HepG2 (cell line): ENCODE results near the gene BTG2. TPM values are rescaled to one million over a fixed set of nuclear protein-coding genes. Genes with fewer than 3 reads are reported as not detected.

ENCODE experiments used
- ATAC-seq: fragments of 200-7000 bp; cut with Tn5 transposase; 3 replicates; pipeline ENCODE4 v1.9.1; 2020; ENCODE audit warnings: mild to moderate bottlenecking, moderate library complexity
- BruUV-seq: library from RNA; stranded (reverse); fragments of 400-500 nt; replicated peaks from 2 replicates; lab custom pipeline; 2021; lab: Mats Ljungman, UMichigan
- CTCF ChIA-PET: fragments of 300-600 bp; formaldehyde crosslinking; extraction: SDS; loops from one replicate; lab custom pipeline; 2021; ENCODE audit warnings: low total read pairs, inconsistent platforms, low intra/inter-chr PET ratio; lab: Yijun Ruan, JAX
- POLR2A ChIA-PET: fragments of 350-600 bp; sonication (Branson Sonifier 250); formaldehyde crosslinking; loops from one replicate; lab custom pipeline; 2020; ENCODE audit warnings: antibody characterized with exemption, inconsistent platforms; lab: Yijun Ruan, JAX
- DNase-seq: peaks from one replicate; pipeline ENCODE4 v3.0.0-alpha.2; 2015; ENCODE audit warnings: low spot score
- FAIRE-seq: peaks from 3 replicates; lab custom pipeline; 2011; peaks lifted over from hg19 to GRCh38; lab: Jason Lieb, UNC
- H2AFZ ChIP-seq: one replicate; pipeline ENCODE4 v1.6.1; 2011; ENCODE audit warnings: low read length, inconsistent platforms
- H3K27ac ChIP-seq: fragments of 300-600 bp; 3 replicates; pipeline ENCODE4 v1.8.0; 2011; ENCODE audit warnings: mixed run types, mild to moderate bottlenecking, mixed read lengths, low read length, inconsistent platforms; ENCODE audit not compliant: insufficient read depth; ENCODE audit errors: extremely low read length
- H3K27me3 ChIP-seq, 2 experiments: fragments of 200-600 bp in 1 of 2; 2 replicates in 1 of 2; 3 replicates in 1 of 2; pipeline versions ENCODE4 v1.6.0 to v1.8.0; 2011; ENCODE audit warnings: low read length in 2 of 2, mild to moderate bottlenecking in 2 of 2, moderate library complexity in 2 of 2, inconsistent platforms in 1 of 2; ENCODE audit not compliant: insufficient read depth in 2 of 2, control insufficient read depth in 1 of 2
- H3K36me3 ChIP-seq, 2 experiments: fragments of 200-600 bp in 1 of 2; replicated peaks in 1 of 2; 2 replicates in 1 of 2; 3 replicates in 1 of 2; pipeline versions ENCODE4 v1.5.1 to v1.8.0; 2011; ENCODE audit warnings: low read length in 2 of 2, inconsistent platforms in 1 of 2; ENCODE audit not compliant: insufficient read depth in 2 of 2, control insufficient read depth in 1 of 2
- H3K4me1 ChIP-seq: 2 replicates; pipeline ENCODE4 v1.5.1; 2012; ENCODE audit warnings: low read length, inconsistent platforms; ENCODE audit not compliant: insufficient read depth
- H3K4me2 ChIP-seq: 2 replicates; pipeline ENCODE4 v1.6.0; 2011; ENCODE audit warnings: low read depth, low read length, inconsistent platforms
- H3K4me3 ChIP-seq, 3 experiments: fragments of 200-600 bp in 1 of 3; sonication (generic), shearing (Covaris generic) in 1 of 3; replicated peaks in 1 of 3; 2 replicates each; pipeline ENCODE4 v1.5.1; 2011 to 2016; ENCODE audit warnings: low read length in 3 of 3, inconsistent platforms in 2 of 3, low read depth in 2 of 3, mild to moderate bottlenecking in 2 of 3, control low read depth in 1 of 3, mixed read lengths in 1 of 3; ENCODE audit not compliant: insufficient read depth in 1 of 3
- H3K79me2 ChIP-seq: one replicate; pipeline ENCODE4 v1.6.1; 2011; ENCODE audit warnings: low read length, inconsistent platforms; ENCODE audit not compliant: insufficient read depth
- H3K9ac ChIP-seq: 2 replicates; pipeline ENCODE4 v1.6.0; 2011; ENCODE audit warnings: mild to moderate bottlenecking, low read depth, low read length, inconsistent platforms; ENCODE audit not compliant: insufficient read depth
- H3K9me3 ChIP-seq: 2 replicates; pipeline ENCODE4 v1.5.1; 2012; ENCODE audit warnings: mild to moderate bottlenecking, low read length
- H4K20me1 ChIP-seq: 2 replicates; pipeline ENCODE4 v1.6.0; 2011; ENCODE audit warnings: inconsistent platforms, mild to moderate bottlenecking, low read length, moderate library complexity; ENCODE audit not compliant: insufficient read depth
- CC2D1A ChIP-seq: sonication (generic); formaldehyde crosslinking; IDR thresholded peaks from 2 replicates; pipeline ENCODE4 v1.8.1; 2023; ENCODE audit warnings: mild to moderate bottlenecking, missing genetic modification reagents
- CREM ChIP-seq, 2 experiments: sonication (generic) in 1 of 2; formaldehyde crosslinking in 1 of 2; IDR thresholded peaks; 2 replicates each; pipeline versions ENCODE4 v1.4.0 to v1.6.1; 2016 to 2020; ENCODE audit warnings: antibody characterized with exemption in 1 of 2, mild to moderate bottlenecking in 1 of 2, missing genetic modification reagents in 1 of 2
- HOXA5 ChIP-seq: sonication (generic); formaldehyde crosslinking; IDR thresholded peaks from 2 replicates; pipeline ENCODE4 v1.4.0; 2020; ENCODE audit warnings: missing genetic modification reagents
- JUN ChIP-seq: sonication (generic); formaldehyde crosslinking; IDR thresholded peaks from 2 replicates; pipeline ENCODE4 v1.4.0; 2020; ENCODE audit warnings: mild to moderate bottlenecking, missing genetic modification reagents
- KDM5B ChIP-seq: sonication (generic); formaldehyde crosslinking; IDR thresholded peaks from 2 replicates; pipeline ENCODE4 v1.4.0; 2020; ENCODE audit warnings: missing genetic modification reagents, mild to moderate bottlenecking, borderline replicate concordance
- MTA3 ChIP-seq: sonication (generic); formaldehyde crosslinking; IDR thresholded peaks from 2 replicates; pipeline ENCODE4 v1.4.0; 2020; ENCODE audit warnings: missing genetic modification reagents
- NPAS2 ChIP-seq: sonication (generic); formaldehyde crosslinking; IDR thresholded peaks from 2 replicates; pipeline ENCODE4 v1.8.0; 2022; ENCODE audit warnings: mild to moderate bottlenecking, missing genetic modification reagents, borderline replicate concordance
- PBX2 ChIP-seq: IDR thresholded peaks from 2 replicates; pipeline ENCODE4 v1.6.1; 2016; ENCODE audit warnings: control low read depth
- RFX1 ChIP-seq: fragments of 450-650 bp; IDR thresholded peaks from 2 replicates; pipeline ENCODE4 v1.6.1; 2017
- SETDB1 ChIP-seq: sonication (generic); formaldehyde crosslinking; IDR thresholded peaks from 2 replicates; pipeline ENCODE4 v1.5.1; 2020; ENCODE audit warnings: missing genetic modification reagents, mild to moderate bottlenecking, borderline replicate concordance
- SIN3B ChIP-seq: fragments of 150-350 bp; IDR thresholded peaks from 2 replicates; pipeline ENCODE4 v1.6.1; 2014; ENCODE audit warnings: low read length
- YEATS4 ChIP-seq: sonication (generic); formaldehyde crosslinking; IDR thresholded peaks from 2 replicates; pipeline ENCODE4 v1.4.0; 2020; ENCODE audit warnings: missing genetic modification reagents, borderline replicate concordance
- ZBTB1 ChIP-seq: sonication (generic); formaldehyde crosslinking; IDR thresholded peaks from 2 replicates; pipeline ENCODE4 v1.4.0; 2020; ENCODE audit warnings: missing genetic modification reagents, borderline replicate concordance
- ZNF44 ChIP-seq: sonication (generic); formaldehyde crosslinking; IDR thresholded peaks from 2 replicates; pipeline ENCODE4 v1.5.1; 2020; ENCODE audit warnings: mild to moderate bottlenecking, missing genetic modification reagents
- ZNF775 ChIP-seq: sonication (generic); formaldehyde crosslinking; IDR thresholded peaks from 2 replicates; pipeline ENCODE4 v1.4.0; 2020; ENCODE audit warnings: missing genetic modification reagents, mild to moderate bottlenecking, moderate library complexity, borderline replicate concordance
- ZSCAN25 ChIP-seq: sonication (generic); formaldehyde crosslinking; IDR thresholded peaks from 2 replicates; pipeline ENCODE4 v1.8.0; 2022; ENCODE audit warnings: mild to moderate bottlenecking, missing genetic modification reagents
- WGBS: methylation state at CpG from one replicate; pipeline ENCODE4 v1.1.6; 2017; ENCODE audit warnings: low lambda C conversion rate; 5-methylcytosine and 5-hydroxymethylcytosine counted together
- in situ Hi-C: cut with HindIII; loops from 2 replicates; pipeline ENCODE4 v1.10.0; 2017; ENCODE audit warnings: low pct_unique_long_range_greater_than_20kb; ENCODE audit not compliant: extremely low pct_ligation_motif_present
- intact Hi-C: fragments of 100-400 bp; cut with micrococcal nuclease; formaldehyde crosslinking; loops from one replicate; pipeline ENCODE4 v1.10.0; 2022; ENCODE audit not compliant: unreplicated experiment
- polyA plus RNA-seq, 8 experiments: library from polyadenylated mRNA; depleted of rRNA in 3 of 8; stranded (reverse) in 7 of 8; unstranded in 1 of 8; fragments of >200 nt; fragmentation: Illumina TruSeq in 4 of 8; extraction: Trizol in 4 of 8; gene quantifications; 2 replicates each; pipeline versions ENCODE4 v1.2.1 to v1.2.3, GENCODE V29; 2011 to 2016; ENCODE audit warnings: low read depth in 4 of 8, missing spikeins in 1 of 8, mixed read lengths in 1 of 8; ENCODE audit not compliant: insufficient read depth in 1 of 8
- total RNA-seq, 5 experiments: library from RNA; depleted of rRNA; stranded (reverse); fragments of >200 nt; fragmentation: Illumina TruSeq; extraction: Trizol; gene quantifications; 2 replicates each; pipeline ENCODE4 v1.2.3, GENCODE V29; 2016; ENCODE audit warnings: low read depth in 1 of 5
- TF ChIP-seq, protein P1 (sequence below): IDR thresholded peaks from 2 replicates; pipeline ENCODE4 v1.6.1; 2016; ENCODE audit warnings: mild to moderate bottlenecking, missing biosample characterization, missing genetic modification reagents
- TF ChIP-seq, protein P2 (sequence below): sonication (generic); formaldehyde crosslinking; IDR thresholded peaks from 2 replicates; pipeline ENCODE4 v1.8.0; 2022; ENCODE audit warnings: missing genetic modification reagents, mild to moderate bottlenecking, inconsistent platforms, borderline replicate concordance

The BTG2 gene
- total and polyA plus RNA-seq, 2 of the 13 experiments (the other 11 are each of a cell fraction or from before 2014, with no cell fraction given), result 13.6 to 18.3 TPM

GRCh38 chr1:203269654-203270020, 35.7 kb upstream of the BTG2 start:
- Histone ChIP-seq H2AFZ (no peak overlapping the region), H3K4me2 (no peak overlapping the region), H3K9me3 (no peaks in the 10 kb centered on the region), H4K20me1 (0 out of 2 replicates have a peak, but pooled peaks cover 2% of the 10 kb centered on the region), H3K79me2 (no peaks in the 10 kb centered on the region), H3K27ac (no peak overlapping the region), H3K4me1 (peaks cover 13% of the 10 kb centered on the region; the same call in 1 of the 2 replicates), H3K27me3 (peaks cover 1 to 12% of the 10 kb centered on the region in 2 experiments; a peak in 3 of 5 replicates), H3K4me3 (no peak overlapping the region), H3K36me3 (no peaks in the 10 kb centered on the region), H3K9ac (no peak overlapping the region)
- no peak for TF ChIP-seq HOXA5
- no peak for TF ChIP-seq CC2D1A (CRISPR knock-in tag)
- no peak for TF ChIP-seq ZNF44
- TF ChIP-seq CREM (IDR thresholded peaks at IDR 0.05), result no peak
- no peak for TF ChIP-seq CREM (CRISPR knock-in tag; IDR thresholded peaks at IDR 0.05)
- TF ChIP-seq KDM5B, result no peak
- TF ChIP-seq SIN3B, result no peak
- TF ChIP-seq SETDB1 (CRISPR knock-in tag), result no peak
- no peak for TF ChIP-seq ZBTB1 (CRISPR knock-in tag)
- no peak for TF ChIP-seq MTA3 (CRISPR knock-in tag)
- no peak for TF ChIP-seq ZSCAN25 (CRISPR knock-in tag)
- no peak for TF ChIP-seq RFX1
- no peak for TF ChIP-seq JUN (CRISPR knock-in tag)
- TF ChIP-seq ZNF775 (CRISPR knock-in tag), result no peak
- TF ChIP-seq PBX2 (CRISPR knock-in tag), result no peak
- TF ChIP-seq NPAS2 (CRISPR knock-in tag), result no peak
- TF ChIP-seq YEATS4, result no peak
- TF ChIP-seq, protein P1, sequence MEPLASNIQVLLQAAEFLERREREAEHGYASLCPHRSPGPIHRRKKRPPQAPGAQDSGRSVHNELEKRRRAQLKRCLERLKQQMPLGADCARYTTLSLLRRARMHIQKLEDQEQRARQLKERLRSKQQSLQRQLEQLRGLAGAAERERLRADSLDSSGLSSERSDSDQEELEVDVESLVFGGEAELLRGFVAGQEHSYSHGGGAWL (CRISPR knock-in tag), result no peak
- TF ChIP-seq, protein P2, sequence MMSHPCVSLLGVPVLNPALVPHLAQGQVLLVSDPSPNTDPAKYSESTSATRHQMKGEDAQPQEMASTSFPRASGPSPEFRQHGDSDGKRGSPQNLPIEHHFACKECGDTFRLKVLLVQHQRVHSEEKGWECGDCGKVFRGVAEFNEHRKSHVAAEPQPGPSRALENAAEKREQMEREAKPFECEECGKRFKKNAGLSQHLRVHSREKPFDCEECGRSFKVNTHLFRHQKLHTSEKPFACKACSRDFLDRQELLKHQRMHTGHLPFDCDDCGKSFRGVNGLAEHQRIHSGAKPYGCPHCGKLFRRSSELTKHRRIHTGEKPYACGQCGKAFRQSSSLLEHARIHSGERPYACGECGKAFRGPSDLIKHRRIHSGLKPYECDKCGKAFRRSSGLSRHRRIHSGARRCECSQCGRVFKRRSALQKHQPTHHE (CRISPR knock-in tag), result no peak
- POLR2A ChIA-PET, result interaction anchor here (0.9 to 1.0 kb wide), 2 partner anchors 35 to 37 kb away, joined by 3 to 4 read pairs; partner anchors contain the start of gene BTG2
- DNase-seq, result no peak
- FAIRE-seq, result no peak
- CTCF ChIA-PET, result interaction anchor here (1.0 to 1.4 kb wide), 3 partner anchors 70 to 152 kb away, joined by 3 to 9 read pairs (median 4); no protein-coding TSS in a partner anchor
- BruUV-seq, result no TSS peak
- in situ Hi-C loops (loop anchor here (5.0 to 10.0 kb wide), 4 partner anchors 47 to 232 kb away; no protein-coding TSS in a partner anchor), intact Hi-C loops (loop anchor here (2.0 to 5.0 kb wide), 3 partner anchors 151 to 231 kb away; no protein-coding TSS in a partner anchor)
- 0% methylated on average over 2 of the region's 5 CpGs for WGBS
- ATAC-seq, result no peak
